Trophoblast cell (in vitro differentiated cells and primary cell): ENCODE measurements around the gene FAAP24.
"Not testable (repeated sequence)": the region's sequence is repeated elsewhere in the genome, so short reads cannot be mapped to it uniquely, and the experiment has no call there.

Experiments used
- DNase-seq, 2 donors: peaks; one replicate each; pipeline ENCODE4 v3.0.0-alpha.2; 2016
- H2AFZ ChIP-seq: 2 replicates; pipeline ENCODE4 v1.6.1; 2013; ENCODE audit warnings: low read length, moderate library complexity, mild to moderate bottlenecking; ENCODE audit not compliant: insufficient read depth, poor library complexity
- H2AK5ac ChIP-seq: 2 replicates; pipeline ENCODE4 v1.6.1; 2013; ENCODE audit warnings: mild to moderate bottlenecking, low read length
- H2BK120ac ChIP-seq: 2 replicates; pipeline ENCODE4 v1.6.1; 2013; ENCODE audit warnings: low read length, mild to moderate bottlenecking, moderate library complexity; ENCODE audit not compliant: insufficient read depth, poor library complexity
- H2BK12ac ChIP-seq: 2 replicates; pipeline ENCODE4 v1.6.1; 2013; ENCODE audit warnings: mild to moderate bottlenecking, low read length, moderate library complexity
- H2BK5ac ChIP-seq: 2 replicates; pipeline ENCODE4 v1.6.1; 2013; ENCODE audit warnings: low read length, low read depth, moderate library complexity, mild to moderate bottlenecking; ENCODE audit not compliant: poor library complexity
- H3K14ac ChIP-seq: 2 replicates; pipeline ENCODE4 v1.6.1; 2013; ENCODE audit warnings: mild to moderate bottlenecking, low read length
- H3K18ac ChIP-seq: 2 replicates; pipeline ENCODE4 v1.6.1; 2013; ENCODE audit warnings: mild to moderate bottlenecking, low read length
- H3K23ac ChIP-seq: 2 replicates; pipeline ENCODE4 v1.6.1; 2013; ENCODE audit warnings: low read length
- H3K27ac ChIP-seq: 2 replicates; pipeline ENCODE4 v1.5.1; 2013; ENCODE audit warnings: low read depth, mild to moderate bottlenecking, inconsistent platforms, low read length, moderate library complexity
- H3K27me3 ChIP-seq: 2 replicates; pipeline ENCODE4 v1.6.1; 2013; ENCODE audit warnings: inconsistent platforms, mild to moderate bottlenecking, low read length, moderate library complexity; ENCODE audit not compliant: insufficient read depth
- H3K36me3 ChIP-seq, 2 experiments: 1 replicate in 1 of 2; 2 replicates in 1 of 2; pipeline ENCODE4 v1.6.1; 2013; ENCODE audit warnings: low read length in 2 of 2, mild to moderate bottlenecking in 2 of 2, moderate library complexity in 1 of 2; ENCODE audit not compliant: insufficient read depth in 2 of 2, control insufficient read depth in 1 of 2
- H3K4ac ChIP-seq: 2 replicates; pipeline ENCODE4 v1.6.1; 2013; ENCODE audit warnings: low read depth, mild to moderate bottlenecking, low read length, moderate library complexity
- H3K4me1 ChIP-seq, 2 experiments: 1 replicate in 1 of 2; 2 replicates in 1 of 2; pipeline ENCODE4 v1.6.1; 2013; ENCODE audit warnings: low read length in 2 of 2, mild to moderate bottlenecking in 2 of 2, moderate library complexity in 1 of 2; ENCODE audit not compliant: insufficient read depth in 2 of 2, control insufficient read depth in 1 of 2
- H3K4me2 ChIP-seq: 2 replicates; pipeline ENCODE4 v1.6.1; 2013; ENCODE audit warnings: inconsistent platforms, mild to moderate bottlenecking, low read length, moderate library complexity
- H3K4me3 ChIP-seq: 2 replicates; pipeline ENCODE4 v1.5.1; 2013; ENCODE audit warnings: mild to moderate bottlenecking, low read depth, low read length, inconsistent platforms
- H3K79me1 ChIP-seq: one replicate; pipeline ENCODE4 v1.6.1; 2013; ENCODE audit warnings: low read length
- H3K79me2 ChIP-seq: 2 replicates; pipeline ENCODE4 v1.6.1; 2013; ENCODE audit warnings: low read length, mild to moderate bottlenecking; ENCODE audit not compliant: control insufficient read depth, insufficient read depth, poor library complexity
- H3K9ac ChIP-seq: 2 replicates; pipeline ENCODE4 v1.6.1; 2013; ENCODE audit warnings: mild to moderate bottlenecking, low read length
- H3K9me3 ChIP-seq: 2 replicates; pipeline ENCODE4 v1.6.1; 2013; ENCODE audit warnings: low read depth, mild to moderate bottlenecking, control low read depth, inconsistent platforms, low read length; ENCODE audit not compliant: insufficient read depth
- H4K12ac ChIP-seq: 2 replicates; pipeline ENCODE4 v1.6.1; 2013; ENCODE audit warnings: low read depth, mild to moderate bottlenecking, low read length, moderate library complexity
- H4K8ac ChIP-seq: 2 replicates; pipeline ENCODE4 v1.6.1; 2013; ENCODE audit warnings: low read depth, mild to moderate bottlenecking, low read length, moderate library complexity
- H4K91ac ChIP-seq: one replicate; pipeline ENCODE4 v1.6.1; 2013; ENCODE audit warnings: low read depth, mild to moderate bottlenecking, low read length, moderate library complexity
- WGBS: extraction: QIAGEN DNeasy Blood & Tissue Kit; methylation state at CpG from one replicate; pipeline ENCODE4 v1.1.7; 2013; ENCODE audit warnings: missing lambda C conversion rate; ENCODE audit not compliant: insufficient read length, insufficient coverage; ENCODE audit errors: extremely low coverage; 5-methylcytosine and 5-hydroxymethylcytosine counted together

The FAAP24 gene

DNA sequence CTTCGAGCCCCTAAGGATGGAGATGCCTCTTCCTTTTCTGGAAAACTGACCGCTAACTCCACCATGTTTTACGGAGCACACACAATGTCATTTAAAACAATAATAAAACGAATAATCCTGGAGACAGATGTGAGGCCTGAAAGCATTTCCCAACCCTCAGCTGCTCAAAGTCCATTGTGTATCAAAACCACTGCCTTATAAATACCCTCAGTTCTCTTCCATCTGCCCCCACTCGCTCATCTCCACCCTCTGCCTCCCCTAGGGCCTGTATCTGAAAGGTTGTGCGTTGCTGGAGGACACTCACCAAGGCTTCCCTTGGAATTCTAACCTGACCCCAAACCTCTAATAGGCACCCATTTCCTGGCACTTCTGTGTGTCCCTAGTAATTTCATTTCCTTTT is 10.4 kb downstream of the FAAP24 start:
- H3K27me3 ChIP-seq, H3K14ac ChIP-seq, H3K4me2 ChIP-seq, H4K12ac ChIP-seq, H2BK120ac ChIP-seq, H3K23ac ChIP-seq, H3K79me2 ChIP-seq, H3K4ac ChIP-seq, H4K8ac ChIP-seq, H2AFZ ChIP-seq, H3K27ac ChIP-seq, DNase-seq, H4K91ac ChIP-seq, H2AK5ac ChIP-seq, H2BK12ac ChIP-seq, H2BK5ac ChIP-seq, H3K4me3 ChIP-seq, H3K79me1 ChIP-seq, H3K36me3 ChIP-seq, H3K9me3 ChIP-seq, H3K18ac ChIP-seq, H3K9ac ChIP-seq, H3K4me1 ChIP-seq: not testable (repeated sequence)
- WGBS = no CpG with 5 or more reads among the region's 6 CpGs

- H3K4me1 ChIP-seq, H4K12ac ChIP-seq, H3K4me2 ChIP-seq, H2BK12ac ChIP-seq, H3K27ac ChIP-seq, H2AFZ ChIP-seq, H3K9me3 ChIP-seq, DNase-seq, H3K79me1 ChIP-seq, H3K4ac ChIP-seq, H3K27me3 ChIP-seq, H2AK5ac ChIP-seq, H3K14ac ChIP-seq, H4K8ac ChIP-seq, H3K36me3 ChIP-seq, H3K23ac ChIP-seq, H2BK5ac ChIP-seq, H4K91ac ChIP-seq, H3K79me2 ChIP-seq, H3K4me3 ChIP-seq, H3K18ac ChIP-seq, H2BK120ac ChIP-seq, H3K9ac ChIP-seq: not testable (repeated sequence)
- WGBS = no CpG with 5 or more reads among the region's 5 CpGs
These were observed 16.2 kb downstream of the FAAP24 start for GRCh38 chr19:32988254-32988653.

- Histone ChIP-seq H3K4me3 (no peak overlapping the region), H3K9ac (no peak overlapping the region)
These were observed 16.7 kb downstream of the FAAP24 start for GRCh38 chr19:32988724-32989123.

DNA sequence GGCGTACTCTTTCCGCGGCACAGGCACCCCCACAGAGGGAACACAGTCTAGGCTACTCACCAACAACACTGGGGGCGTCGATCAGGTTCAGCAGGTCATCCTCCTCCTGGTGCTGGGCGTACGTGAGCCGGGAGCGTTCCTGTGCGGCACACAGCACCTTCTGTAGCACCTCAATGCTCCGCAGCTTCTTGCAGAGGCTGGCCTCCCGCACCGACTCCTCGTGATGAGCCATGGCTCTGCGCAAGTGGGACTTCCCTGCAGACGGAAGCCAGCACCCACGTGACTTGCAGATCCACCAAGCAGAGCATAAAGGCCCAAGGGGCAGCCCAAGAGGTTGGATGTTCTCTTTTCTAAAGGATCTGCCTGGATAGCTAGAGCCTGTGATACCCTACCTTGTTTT is 23.9 kb downstream of the FAAP24 start:
- H3K14ac ChIP-seq, H3K4me1 ChIP-seq, H3K18ac ChIP-seq, H2AK5ac ChIP-seq, H3K79me2 ChIP-seq, H3K4ac ChIP-seq, H4K91ac ChIP-seq, H3K23ac ChIP-seq, H2BK12ac ChIP-seq, H3K27ac ChIP-seq, DNase-seq, H3K79me1 ChIP-seq, H3K36me3 ChIP-seq, H3K9ac ChIP-seq, H4K8ac ChIP-seq, H2AFZ ChIP-seq, H3K4me2 ChIP-seq, H3K27me3 ChIP-seq, H4K12ac ChIP-seq, H3K4me3 ChIP-seq, H2BK5ac ChIP-seq, H3K9me3 ChIP-seq, H2BK120ac ChIP-seq: not testable (repeated sequence)
- no CpG with 5 or more reads among the region's 17 CpGs for WGBS

More at GRCh38 chr19:32988724-32989123, 16.7 kb downstream of the FAAP24 start:
- no peaks in the 10 kb centered on the region for H3K27me3 ChIP-seq
- H3K14ac ChIP-seq = no peak overlapping the region
- no peak overlapping the region for H2AFZ ChIP-seq
- H3K4me1 ChIP-seq = no peaks in the 10 kb centered on the region
- H2BK120ac ChIP-seq = no peak overlapping the region
- DNase-seq = no peak
- H3K4me2 ChIP-seq = no peak overlapping the region
- H3K9me3 ChIP-seq = no peaks in the 10 kb centered on the region
- H3K36me3 ChIP-seq = peaks cover 3 to 4% of the 10 kb centered on the region in 2 experiments
- H2AK5ac ChIP-seq = no peak overlapping the region
- H2BK5ac ChIP-seq = no peak overlapping the region
- H4K8ac ChIP-seq = no peak overlapping the region
- no peak overlapping the region for H2BK12ac ChIP-seq
- H4K12ac ChIP-seq = no peak overlapping the region
- H4K91ac ChIP-seq = no peak overlapping the region
- no peak overlapping the region for H3K27ac ChIP-seq
- H3K79me1 ChIP-seq = no peaks in the 10 kb centered on the region
- WGBS = no CpG with 5 or more reads among the region's 5 CpGs
- H3K79me2 ChIP-seq = no peaks in the 10 kb centered on the region
- H3K18ac ChIP-seq = no peak overlapping the region
- H3K23ac ChIP-seq = no peak overlapping the region
- H3K4ac ChIP-seq = no peak overlapping the region
